Spleen (tissue), 7 donors: ENCODE data around the gene NANOG.

Experiments used
- POLR2A ChIP-seq, 3 donors: fragments of 450-650 bp; IDR thresholded peaks; one replicate each; pipeline ENCODE4 v1.5.1; 2017; ENCODE audit warnings: antibody characterized with exemption in 3 of 3, mild to moderate bottlenecking in 1 of 3
- POLR2AphosphoS5 ChIP-seq, 3 donors: sonication (generic); formaldehyde crosslinking; IDR thresholded peaks; one replicate each; pipeline ENCODE4 v1.5.1; 2017; ENCODE audit warnings: antibody characterized with exemption in 3 of 3
- TF ChIP-seq, protein P1 (sequence below), 11 experiments: fragments of 200-600 bp in 7 of 11; fragments of 450-650 bp in 4 of 11; sonication (generic) in 4 of 11; IDR thresholded peaks in 8 of 11; conservative IDR thresholded peaks in 3 of 11; 1 replicate in 7 of 11; 2 replicates in 4 of 11; pipeline versions ENCODE4 v1.4.0 to v1.8.0; 2016 to 2021; ENCODE audit warnings: antibody characterized with exemption in 11 of 11, inconsistent platforms in 4 of 11, mild to moderate bottlenecking in 1 of 11
- donor health status: DM: no; HTN: no; CAD: no; lungs with moderate emphysema.
- donor health status: DM: no; HTN: no; CAD: no.
- donor health status: DM: no; HTN: no; CAD: no.

DNA sequence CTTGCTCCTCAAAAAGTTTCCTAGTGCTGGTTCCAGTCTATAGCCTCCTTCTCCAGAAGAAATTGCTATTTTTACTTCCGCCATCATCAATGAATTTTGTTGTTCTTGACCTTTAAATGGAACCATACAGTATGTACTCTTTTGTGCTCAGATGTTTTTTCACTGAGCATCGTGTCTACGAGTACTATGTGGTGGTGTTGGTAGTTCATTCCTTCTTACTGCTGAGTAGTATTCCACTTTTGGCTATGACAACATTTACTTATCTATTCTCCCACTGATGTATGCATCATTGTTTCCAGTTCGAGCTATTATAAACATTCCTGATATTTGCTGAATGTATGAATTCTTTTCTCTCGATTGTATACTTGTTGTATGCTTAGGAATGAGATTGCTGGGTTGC, 54.9 kb downstream of the NANOG start:
- TF ChIP-seq, protein P1, sequence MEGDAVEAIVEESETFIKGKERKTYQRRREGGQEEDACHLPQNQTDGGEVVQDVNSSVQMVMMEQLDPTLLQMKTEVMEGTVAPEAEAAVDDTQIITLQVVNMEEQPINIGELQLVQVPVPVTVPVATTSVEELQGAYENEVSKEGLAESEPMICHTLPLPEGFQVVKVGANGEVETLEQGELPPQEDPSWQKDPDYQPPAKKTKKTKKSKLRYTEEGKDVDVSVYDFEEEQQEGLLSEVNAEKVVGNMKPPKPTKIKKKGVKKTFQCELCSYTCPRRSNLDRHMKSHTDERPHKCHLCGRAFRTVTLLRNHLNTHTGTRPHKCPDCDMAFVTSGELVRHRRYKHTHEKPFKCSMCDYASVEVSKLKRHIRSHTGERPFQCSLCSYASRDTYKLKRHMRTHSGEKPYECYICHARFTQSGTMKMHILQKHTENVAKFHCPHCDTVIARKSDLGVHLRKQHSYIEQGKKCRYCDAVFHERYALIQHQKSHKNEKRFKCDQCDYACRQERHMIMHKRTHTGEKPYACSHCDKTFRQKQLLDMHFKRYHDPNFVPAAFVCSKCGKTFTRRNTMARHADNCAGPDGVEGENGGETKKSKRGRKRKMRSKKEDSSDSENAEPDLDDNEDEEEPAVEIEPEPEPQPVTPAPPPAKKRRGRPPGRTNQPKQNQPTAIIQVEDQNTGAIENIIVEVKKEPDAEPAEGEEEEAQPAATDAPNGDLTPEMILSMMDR (IDR thresholded peaks at IDR 0.05 in 8 of 11, conservative IDR thresholded peaks at IDR 0.05 in 3 of 11): no peak
- TF ChIP-seq POLR2AphosphoS5 (IDR thresholded peaks at IDR 0.05) (no peak), POLR2A (IDR thresholded peaks at IDR 0.05) (no peak)
